HTR-8/SVneo (cell line): ENCODE measurements around the gene AKAIN1.

Experiments
- DNase-seq: peaks from one replicate; pipeline ENCODE4 v3.0.0; 2011; ENCODE audit warnings: low spot score, mixed read lengths; ENCODE audit not compliant: insufficient read length
- FAIRE-seq: peaks from 2 replicates; lab custom pipeline; 2011; peaks lifted over from hg19 to GRCh38; lab: Jason Lieb, UNC

Gene AKAIN1

DNA sequence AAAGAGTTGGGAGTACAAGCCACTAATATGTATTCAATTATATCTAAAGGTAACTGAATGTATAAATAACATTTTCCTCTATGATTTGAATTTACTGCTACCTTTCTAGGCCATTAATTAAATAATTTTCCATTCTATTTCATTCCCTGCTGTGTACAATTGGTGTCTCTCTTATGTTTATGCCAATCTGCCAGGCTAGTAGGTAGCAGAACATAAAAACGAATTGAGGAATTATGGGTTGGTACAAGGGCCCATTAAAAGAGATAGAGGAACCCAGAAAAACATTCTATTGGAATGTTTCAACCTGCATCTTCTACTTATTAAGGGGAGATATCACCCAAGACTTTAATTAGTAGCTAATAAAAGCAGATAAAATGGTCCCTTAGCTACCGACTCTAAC lies 32.2 kb downstream of the AKAIN1 start:
- no peak for DNase-seq
- no peak for FAIRE-seq

DNA sequence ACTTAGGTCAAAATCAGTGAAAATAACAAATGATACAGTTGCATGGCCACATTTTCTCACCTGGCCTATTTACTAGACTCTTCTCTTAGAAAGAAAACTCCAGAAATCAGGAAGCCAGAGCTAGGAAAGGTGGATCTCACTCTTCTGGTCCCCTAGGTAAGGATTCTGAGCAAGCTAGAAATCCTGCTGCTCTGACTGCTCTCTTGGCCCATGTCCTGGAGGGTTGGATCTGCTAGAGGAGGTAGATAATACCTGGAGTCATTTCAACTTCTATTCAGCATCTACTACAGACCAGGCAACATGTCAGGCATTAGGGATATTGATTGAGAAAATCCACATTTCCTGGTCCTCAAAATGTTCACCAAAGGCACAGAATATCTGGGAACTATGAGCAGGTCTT lies 34.9 kb downstream of the AKAIN1 start:
- DNase-seq (no peak), FAIRE-seq (no peak)

DNA sequence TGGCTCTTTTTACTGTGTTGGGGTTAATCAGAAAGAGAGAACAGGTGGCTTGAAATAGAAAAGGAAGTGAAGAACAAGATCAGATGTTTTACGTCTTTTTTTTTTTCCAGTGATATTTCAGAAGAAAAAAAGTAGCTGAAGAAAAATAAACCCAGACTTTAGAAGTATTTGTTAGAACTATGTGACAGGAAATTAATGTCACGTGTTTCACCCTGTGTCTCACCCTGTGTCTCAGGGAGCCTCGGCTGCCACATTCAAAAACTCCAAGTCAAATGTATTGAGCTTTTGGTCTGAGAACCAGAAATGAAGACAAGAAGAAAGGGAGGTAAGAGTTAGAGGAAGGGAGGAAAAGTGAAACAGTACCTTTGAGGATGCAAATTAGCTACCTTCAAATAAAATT lies 38.0 kb downstream of the AKAIN1 start:
- FAIRE-seq (no peak), DNase-seq (no peak)

DNA sequence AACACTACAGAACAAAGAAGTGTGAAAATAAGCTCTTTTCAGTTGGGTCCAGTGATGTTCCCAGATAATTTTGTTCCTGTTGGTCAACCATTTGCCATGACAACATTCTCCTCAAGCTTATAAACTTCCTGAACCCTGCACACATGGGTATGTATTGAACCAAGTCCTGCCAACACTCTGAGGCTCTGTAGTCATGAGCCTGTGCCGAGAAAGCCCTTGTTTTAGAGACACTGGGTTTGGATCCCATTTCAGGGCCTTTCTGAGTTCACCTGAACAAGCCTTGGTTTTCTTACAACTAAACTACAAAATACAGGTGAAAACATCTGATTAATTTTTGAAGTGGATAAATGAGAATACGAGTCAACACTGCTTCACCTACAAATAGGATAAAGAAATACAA lies 38.5 kb downstream of the AKAIN1 start:
- DNase-seq (no peak), FAIRE-seq (no peak)

DNA sequence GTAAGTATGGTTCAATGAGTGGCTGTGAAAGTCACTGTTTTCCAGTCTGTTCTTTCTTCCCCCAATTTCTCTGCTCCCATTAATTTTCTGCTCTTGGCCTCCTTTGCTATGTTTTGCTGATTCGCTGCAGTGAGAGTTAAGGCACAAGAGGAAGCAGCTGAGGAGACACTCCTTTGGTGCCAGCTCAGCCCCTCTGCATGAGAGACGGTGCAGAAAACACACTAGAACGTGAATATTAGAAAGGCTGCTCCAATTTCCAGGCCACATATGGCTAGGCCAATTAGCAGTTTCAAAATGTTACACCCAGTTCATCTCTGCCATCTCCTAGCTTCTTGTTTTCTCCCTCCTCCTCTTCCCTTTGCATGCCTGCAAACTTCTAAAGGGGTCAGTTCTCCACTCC lies 38.9 kb downstream of the AKAIN1 start:
- FAIRE-seq, result no peak
- no peak for DNase-seq

DNA sequence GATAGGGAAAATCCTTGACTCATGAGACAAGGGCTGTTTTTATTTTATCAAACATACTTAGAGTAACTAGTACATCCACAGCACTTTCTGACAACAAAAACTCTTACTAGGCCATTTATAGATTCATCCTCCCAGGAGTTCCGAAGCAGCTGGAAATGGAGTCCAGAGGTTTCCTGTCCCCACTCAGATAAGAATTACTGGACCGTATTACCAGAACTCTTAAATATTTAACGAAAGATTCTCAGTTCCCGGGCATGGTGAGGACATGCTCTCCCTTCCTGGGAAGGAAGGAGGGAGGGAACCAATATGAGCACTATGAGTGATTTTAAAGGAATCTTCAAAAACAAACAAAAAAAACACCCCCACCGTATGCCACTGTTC lies 41.2 kb downstream of the AKAIN1 start:
- no peak for FAIRE-seq

DNA sequence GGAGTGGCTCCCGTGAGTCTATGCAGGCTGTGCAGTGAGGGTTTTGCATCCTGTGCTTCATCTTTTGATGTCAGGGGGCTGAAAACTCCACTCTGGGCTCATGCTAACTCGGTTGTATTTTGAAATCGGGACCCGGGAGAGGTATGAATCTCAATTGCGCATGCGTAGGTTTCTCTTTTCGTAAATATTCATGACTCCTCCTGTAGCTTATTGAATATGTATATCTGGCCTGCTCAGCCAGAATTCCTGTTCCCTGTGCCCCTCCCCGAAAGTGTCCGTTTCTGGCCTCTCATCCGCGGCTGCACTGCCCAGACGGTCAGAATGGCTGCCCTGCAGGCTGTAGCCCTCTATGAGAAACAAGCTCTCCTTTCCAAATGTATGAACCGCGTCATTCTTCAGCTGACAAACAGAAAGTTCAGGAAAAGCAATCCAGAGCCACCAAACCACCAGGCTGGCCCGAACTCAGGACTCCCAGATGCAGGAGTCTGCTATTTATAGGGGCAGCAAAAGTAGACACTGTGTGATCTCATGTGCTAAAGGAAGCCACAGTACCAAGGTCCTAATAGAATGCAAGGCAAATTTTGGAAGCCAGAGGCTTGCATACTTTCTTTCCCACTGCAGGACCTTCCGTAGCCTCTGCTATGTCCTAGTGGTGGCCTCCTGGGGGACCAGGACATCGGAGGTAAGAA lies 41.7 kb downstream of the AKAIN1 start:
- DNase-seq, result no peak
- FAIRE-seq, result no peak

More for the DNA sequence above, 41.2 kb downstream of the AKAIN1 start:
- DNase-seq, result no peak

DNA sequence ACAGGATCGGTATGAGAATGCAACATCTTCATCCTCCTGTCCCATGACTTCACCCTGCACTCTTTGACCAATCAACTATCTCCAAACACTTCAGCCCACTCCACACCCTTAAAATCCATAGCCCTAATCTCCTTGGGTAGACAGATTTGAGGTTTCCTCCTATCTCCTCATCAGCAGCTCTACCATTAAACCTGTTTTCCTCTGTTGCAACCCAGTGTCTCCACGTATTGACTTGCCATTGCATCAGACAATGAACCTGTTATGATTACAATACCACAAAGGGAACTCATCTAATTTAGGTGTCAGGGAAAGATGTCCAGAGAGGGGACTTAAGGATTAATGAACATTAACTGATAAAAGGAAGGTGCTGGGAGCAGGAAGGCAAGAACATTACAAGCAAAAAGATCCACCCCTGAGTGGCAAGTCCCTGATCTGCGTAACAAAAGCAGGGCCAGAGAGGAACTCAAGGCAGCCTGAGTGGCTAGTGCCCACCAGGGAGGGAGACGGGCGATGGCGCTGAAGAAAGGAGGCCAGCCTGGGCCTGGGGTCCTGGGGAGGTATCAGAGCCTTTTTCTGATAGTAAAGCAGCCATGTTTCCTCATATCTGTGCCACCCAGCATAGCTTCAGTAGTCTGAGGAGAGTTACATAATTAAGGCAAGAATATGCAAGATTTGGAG lies 44.6 kb downstream of the AKAIN1 start:
- FAIRE-seq, result no peak
- no peak for DNase-seq

DNA sequence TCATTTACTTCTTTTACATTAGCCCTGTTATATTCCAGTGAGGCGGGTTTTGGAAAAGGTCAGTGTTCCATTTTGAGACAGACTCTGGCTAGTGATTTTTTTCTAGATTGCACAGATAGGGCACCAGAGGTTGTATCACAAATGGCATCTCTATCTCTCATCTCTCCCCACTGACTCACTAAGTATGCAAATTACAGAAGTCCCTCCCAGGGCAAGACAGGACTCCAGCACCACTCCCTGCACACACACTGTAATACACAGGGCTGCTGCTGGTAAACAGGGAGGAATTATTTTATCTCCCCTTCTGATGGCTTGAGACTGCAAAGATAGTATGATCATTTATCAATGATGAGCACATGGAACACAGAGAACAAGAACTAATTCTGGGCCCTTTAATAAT lies 46.2 kb downstream of the AKAIN1 start:
- no peak for DNase-seq
- no peak for FAIRE-seq

DNA sequence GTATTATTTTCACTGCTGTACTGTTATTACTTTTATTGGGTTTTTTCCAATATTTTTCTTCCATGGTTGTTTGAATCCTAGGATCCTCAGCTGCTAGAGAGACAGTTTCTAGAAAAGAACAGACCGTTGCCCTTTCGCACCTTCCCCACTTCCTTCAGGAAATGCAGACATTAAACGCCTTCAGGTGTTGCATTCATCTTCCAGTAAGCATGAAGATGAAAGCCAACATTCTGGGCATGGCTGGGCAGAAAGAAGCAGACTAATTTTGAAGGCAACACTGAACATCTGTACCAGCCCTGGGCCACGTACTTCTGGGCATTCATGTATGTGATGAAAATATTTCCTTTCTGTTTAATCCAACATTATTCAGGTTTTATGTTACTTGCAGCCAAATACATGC lies 51.0 kb downstream of the AKAIN1 start:
- FAIRE-seq, result no peak
- no peak for DNase-seq

DNA sequence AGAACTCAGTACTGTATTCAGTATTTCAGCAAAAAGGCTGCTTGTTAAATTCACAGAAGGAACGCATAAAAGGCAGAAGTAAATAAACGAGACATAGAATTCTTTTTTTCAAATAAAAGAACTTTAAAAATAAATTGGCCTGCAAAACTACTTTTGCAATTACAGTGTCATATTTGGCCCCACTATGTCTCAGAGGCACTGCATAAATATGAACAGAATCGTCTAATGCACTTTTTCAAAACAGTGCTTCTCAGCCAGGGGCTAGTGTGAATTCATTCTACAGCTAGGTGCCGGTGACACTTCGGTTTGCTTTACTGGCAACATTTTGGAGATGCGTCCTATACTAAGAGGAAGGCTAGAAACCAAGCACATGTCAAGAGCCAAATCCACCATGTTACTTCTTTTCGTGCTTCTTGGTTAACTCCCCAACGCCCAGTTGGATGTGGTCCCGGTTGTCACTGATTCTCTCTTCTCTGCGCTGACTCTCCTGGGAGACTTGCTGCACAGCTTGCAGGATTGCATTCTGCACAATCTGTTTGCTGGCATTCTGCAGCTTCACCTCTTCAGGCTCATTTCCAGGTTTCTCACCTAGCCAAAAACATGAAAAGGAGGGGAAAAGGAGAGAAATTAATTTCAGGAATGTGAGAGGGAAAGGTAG lies 51.8 kb downstream of the AKAIN1 start:
- DNase-seq, result no peak
- no peak for FAIRE-seq

DNA sequence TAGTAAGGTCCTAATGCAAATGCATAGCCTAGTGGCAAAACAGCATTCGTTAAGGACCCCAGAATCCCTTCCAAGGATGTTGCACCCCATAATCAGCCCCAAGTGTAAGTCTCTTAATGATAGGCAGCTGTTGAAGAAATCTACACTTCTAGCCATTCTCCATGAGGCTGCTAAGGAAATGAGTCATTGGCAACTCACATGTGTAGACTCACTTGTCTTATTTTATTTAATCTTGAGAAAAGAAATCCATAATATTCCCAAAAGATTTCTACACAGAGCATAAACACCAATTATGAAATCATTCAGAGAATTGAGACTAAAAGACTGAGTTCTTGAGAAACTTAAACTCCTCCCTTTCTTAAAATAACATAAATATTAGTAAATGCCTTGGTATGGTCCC lies 52.4 kb downstream of the AKAIN1 start:
- no peak for DNase-seq
- no peak for FAIRE-seq

DNA sequence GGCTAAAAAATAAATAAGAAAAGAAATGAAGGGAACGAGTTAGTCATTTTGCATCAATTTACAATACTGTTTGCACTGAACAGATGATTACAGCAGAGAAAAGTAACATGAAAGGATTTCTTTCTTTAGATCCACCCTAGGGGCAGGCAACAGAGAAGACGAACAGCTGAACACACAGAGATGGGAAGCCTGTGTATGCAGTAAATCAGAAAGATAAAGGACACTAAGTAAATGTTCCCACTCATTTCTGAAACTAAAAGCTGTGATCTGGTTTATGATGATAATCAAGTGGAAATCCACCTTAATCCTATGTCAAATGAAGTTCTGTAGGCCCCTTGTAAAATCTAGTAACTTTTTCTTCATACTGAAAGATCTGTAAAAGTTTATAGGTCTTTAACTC lies 54.2 kb downstream of the AKAIN1 start:
- no peak for DNase-seq
- FAIRE-seq, result no peak

DNA sequence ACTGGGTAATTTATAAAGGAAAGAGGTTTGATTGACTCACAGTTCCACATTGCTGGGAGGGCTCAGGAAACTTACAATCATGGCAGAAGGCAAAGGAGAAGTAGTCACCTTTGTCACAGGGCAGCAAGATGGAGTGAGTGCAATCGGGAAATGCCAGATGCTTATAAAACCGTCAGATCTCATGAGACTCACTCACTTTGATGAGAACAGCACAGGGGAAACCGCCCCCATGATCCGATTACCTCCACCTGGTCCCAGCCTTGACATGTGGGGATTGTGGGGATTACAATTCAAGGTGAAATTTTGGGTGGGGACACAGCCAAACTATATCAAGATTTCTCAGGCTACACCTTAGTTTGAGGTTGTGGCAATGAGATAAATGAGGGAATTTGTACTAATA lies 54.9 kb downstream of the AKAIN1 start:
- DNase-seq (no peak), FAIRE-seq (no peak)

DNA sequence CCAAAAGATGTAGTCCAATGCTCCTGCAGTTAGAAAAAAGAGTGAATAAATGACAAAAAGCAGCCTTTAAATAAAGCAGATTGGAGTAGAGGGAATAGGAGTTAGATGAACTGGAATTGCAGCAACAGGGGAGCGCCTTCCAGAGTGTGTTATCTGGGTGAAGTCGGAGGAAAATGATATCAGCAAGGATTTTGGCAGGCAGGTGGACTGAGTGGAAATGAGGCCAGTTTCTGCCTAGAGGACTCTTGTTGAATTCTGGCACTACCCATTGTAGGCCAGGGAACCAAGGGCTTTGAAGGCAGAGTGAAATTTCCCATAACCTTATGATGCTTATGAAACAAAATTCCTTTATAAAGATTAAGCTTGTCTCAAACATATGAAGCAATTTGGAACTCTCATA lies 59.8 kb downstream of the AKAIN1 start:
- FAIRE-seq, result no peak
- no peak for DNase-seq

DNA sequence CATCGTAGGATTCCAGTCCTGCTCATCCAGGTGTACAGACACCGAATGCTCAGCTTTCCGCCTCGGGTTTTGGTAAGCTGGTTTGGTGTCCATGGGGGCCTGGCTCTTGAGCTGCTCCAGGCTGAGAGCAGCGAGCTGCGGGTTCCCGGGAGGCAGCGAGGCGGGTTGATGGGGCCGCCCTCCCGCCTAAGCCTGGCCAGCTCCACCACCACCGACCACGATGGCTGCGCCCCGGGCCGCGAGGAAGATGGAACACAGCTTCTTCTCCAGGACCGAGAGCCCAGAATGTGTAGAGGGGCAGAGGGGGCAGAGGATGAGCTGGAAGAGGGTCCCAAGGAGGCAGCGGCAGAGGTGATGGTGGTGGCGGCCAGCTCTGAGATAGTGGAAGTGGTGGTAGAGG lies 64.1 kb downstream of the AKAIN1 start:
- FAIRE-seq (no peak), DNase-seq (no peak)

DNA sequence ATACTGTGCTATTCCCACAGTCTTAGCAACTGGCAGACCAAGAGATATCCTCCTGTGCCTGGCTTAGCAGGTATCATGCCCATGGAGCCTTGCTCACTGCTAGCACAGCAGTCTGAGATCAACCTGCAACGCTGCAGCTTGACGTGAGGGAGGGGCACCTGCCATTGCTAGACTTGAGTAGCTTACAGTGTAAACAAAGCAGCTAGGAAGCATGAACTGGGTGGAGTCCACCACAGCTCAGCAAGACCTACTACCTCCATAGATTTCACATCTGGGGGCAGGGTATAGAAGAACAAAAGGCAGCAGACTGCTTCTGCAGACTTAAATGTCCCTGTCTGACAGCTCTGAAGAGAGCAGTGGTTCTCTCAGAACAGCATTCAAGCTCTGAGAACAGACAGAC lies 74.8 kb downstream of the AKAIN1 start:
- DNase-seq (no peak), FAIRE-seq (no peak)

DNA sequence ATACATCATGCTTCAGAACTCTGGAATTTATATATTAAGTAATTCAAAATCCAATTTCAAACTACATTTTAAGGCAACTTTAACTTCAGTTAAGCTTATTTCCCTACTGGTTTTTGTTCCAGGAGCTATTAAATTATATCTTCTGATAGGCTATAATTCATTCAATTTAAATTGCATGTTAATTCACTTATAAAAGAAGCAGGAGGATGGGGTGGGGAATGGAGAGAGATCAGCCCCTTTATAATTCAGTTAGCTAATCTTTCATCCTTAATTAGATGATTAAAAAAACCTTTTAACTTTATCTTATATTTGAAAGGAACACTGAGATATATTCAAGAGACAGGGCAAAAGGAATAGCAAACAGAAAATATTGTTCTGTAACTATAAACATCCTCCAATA lies 86.8 kb downstream of the AKAIN1 start:
- no peak for DNase-seq
- FAIRE-seq, result no peak

DNA sequence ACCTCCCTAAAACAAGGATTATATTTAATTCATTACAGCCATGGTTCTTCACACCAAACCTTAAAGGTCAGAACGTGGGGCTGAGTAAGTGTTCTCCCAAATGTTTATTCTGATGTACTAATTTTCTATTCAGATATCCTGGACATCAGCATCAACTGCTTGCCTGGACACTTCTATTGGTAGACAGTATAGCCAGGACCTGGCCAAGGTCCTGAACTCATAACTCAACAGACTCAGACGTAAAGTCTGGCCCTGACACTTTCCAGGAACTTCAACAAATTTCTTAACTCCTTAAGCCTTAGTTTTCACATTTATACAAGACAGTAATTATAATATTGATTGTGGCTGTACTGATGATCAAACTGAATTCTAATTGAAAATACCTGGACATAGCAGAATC lies 89.1 kb downstream of the AKAIN1 start:
- DNase-seq, result no peak
- FAIRE-seq, result no peak

DNA sequence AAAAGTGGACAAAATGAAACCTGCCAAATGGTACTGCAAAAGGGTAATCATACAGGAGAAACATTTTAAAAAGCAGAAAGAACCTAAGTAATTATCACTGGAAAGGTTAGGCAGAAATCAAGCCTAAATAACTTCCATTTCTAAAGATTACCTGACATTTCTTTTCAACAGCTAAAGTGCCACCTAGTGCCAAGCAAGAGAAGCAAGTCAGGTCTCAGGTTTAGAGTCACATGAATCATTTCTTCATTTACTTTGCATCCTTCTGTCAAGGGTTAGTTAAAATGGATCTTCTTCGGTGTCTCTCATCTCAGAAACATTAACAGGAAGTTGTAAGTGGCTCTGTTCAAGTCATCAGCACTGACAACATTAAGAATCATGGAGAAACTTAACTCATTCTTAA lies 90.3 kb downstream of the AKAIN1 start:
- DNase-seq (no peak), FAIRE-seq (no peak)

DNA sequence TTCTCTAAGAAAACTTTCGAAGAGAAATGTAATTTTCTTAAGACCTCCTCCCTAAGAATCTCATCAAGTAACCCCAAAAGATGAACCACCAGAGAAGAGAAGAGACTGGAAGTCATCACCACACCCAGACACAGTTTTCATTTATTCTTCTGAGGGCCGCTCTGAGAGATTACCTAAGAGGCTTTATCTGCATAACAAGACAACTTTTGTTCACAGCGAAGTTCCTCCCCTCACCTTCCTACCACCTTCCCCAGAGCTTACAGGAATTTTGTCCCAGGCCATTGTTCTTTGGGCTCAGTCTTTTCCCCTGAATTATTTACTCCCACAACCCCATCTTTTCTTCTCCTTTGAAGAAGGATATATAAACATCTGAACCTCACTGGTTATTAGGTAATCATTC lies 92.8 kb downstream of the AKAIN1 start:
- no peak for FAIRE-seq
- no peak for DNase-seq

DNA sequence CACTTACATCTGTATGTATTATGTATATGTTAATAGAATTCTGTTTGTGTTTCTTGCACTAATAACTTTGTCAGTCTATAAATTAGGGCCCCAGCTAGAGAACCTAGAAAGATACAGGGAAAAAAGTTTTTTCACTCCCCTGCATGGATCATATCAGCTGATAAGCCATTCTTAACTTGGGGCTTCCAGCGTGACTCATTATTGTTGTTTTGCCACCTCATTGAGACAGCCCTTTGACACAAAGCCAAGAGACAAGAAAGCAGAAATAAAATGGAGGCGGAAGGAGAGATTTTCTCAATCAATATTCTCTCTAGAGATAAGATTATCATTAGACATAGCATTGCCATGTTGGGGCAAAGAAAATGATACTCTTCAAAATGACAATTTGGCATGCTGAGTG lies 93.4 kb downstream of the AKAIN1 start:
- DNase-seq (no peak), FAIRE-seq (no peak)
